Pons (tissue), 1 donor: ENCODE measurements around the gene FGF19.

Source experiments
- DNase-seq: peaks from one replicate; pipeline ENCODE4 v3.0.0-alpha.2; 2016; ENCODE audit warnings: low spot score

The FGF19 gene

GRCh38 chr11:69703768-69704507, at the start of gene FGF19:
TSS of gene FGF19 (minus strand) at chr11:69704022. CDS start at chr11:69703876, 146 bp downstream.
- no peak for DNase-seq

GRCh38 chr11:69752890-69753289, 49.1 kb upstream of the FGF19 start:
- no peak for DNase-seq

GRCh38 chr11:69750875-69751597, 47.2 kb upstream of the FGF19 start:
- DNase-seq = no peak

- no peak for DNase-seq
Measured at GRCh38 chr11:69750108-69750850, 46.5 kb upstream of the FGF19 start.

GRCh38 chr11:69748637-69749036, 44.8 kb upstream of the FGF19 start:
- DNase-seq = no peak

GRCh38 chr11:69746752-69747742, 43.2 kb upstream of the FGF19 start:
- DNase-seq = no peak

GRCh38 chr11:69746140-69746539, 42.3 kb upstream of the FGF19 start:
- no peak for DNase-seq

GRCh38 chr11:69745201-69745600, 41.4 kb upstream of the FGF19 start:
- DNase-seq = no peak

GRCh38 chr11:69744435-69744834, 40.6 kb upstream of the FGF19 start:
- no peak for DNase-seq

- no peak for DNase-seq
Measured at GRCh38 chr11:69734841-69735240, 31.0 kb upstream of the FGF19 start.

GRCh38 chr11:69734367-69734766, 30.5 kb upstream of the FGF19 start:
- no peak for DNase-seq

- DNase-seq = no peak
Measured at GRCh38 chr11:69732910-69733309, 29.1 kb upstream of the FGF19 start.

GRCh38 chr11:69731110-69731509, 27.3 kb upstream of the FGF19 start:
- no peak for DNase-seq

GRCh38 chr11:69730500-69730899, 26.7 kb upstream of the FGF19 start:
- no peak for DNase-seq

- DNase-seq = no peak
Measured at GRCh38 chr11:69729252-69729651, 25.4 kb upstream of the FGF19 start.

- DNase-seq = no peak
Measured at GRCh38 chr11:69727266-69727665, 23.4 kb upstream of the FGF19 start.

- no peak for DNase-seq
Measured at GRCh38 chr11:69726481-69726880, 22.7 kb upstream of the FGF19 start.

GRCh38 chr11:69726019-69726418, 22.2 kb upstream of the FGF19 start:
- no peak for DNase-seq

- no peak for DNase-seq
Measured at GRCh38 chr11:69721745-69722144, 17.9 kb upstream of the FGF19 start.

GRCh38 chr11:69721106-69721505, 17.3 kb upstream of the FGF19 start:
- no peak for DNase-seq

GRCh38 chr11:69718912-69719311, 15.1 kb upstream of the FGF19 start:
- DNase-seq = no peak

- DNase-seq = no peak
Measured at GRCh38 chr11:69718147-69718546, 14.3 kb upstream of the FGF19 start.
